HTERT RPE-1 (cell line): ENCODE results near the gene SCCPDH.
"Not testable (repeated sequence)": the region's sequence is repeated elsewhere in the genome, so short reads cannot be mapped to it uniquely, and the experiment has no call there.

Experiments used
- in situ Hi-C: fragments of 300-500 bp; cut with MboI; formaldehyde crosslinking; loops from 4 replicates; pipeline ENCODE4 v1.14.3; 2020; ENCODE audit warnings: low sequenced_read_pairs

The SCCPDH gene

GRCh38 chr1:246703581-246703980 lies 20.6 kb upstream of the SCCPDH start:
- in situ Hi-C loops, result no loop called here

- in situ Hi-C loops, result no loop called here
Observed at GRCh38 chr1:246705368-246705767, 18.8 kb upstream of the SCCPDH start.

- in situ Hi-C loops, result no loop called here
Observed at GRCh38 chr1:246708166-246708565, 16.0 kb upstream of the SCCPDH start.

- in situ Hi-C loops, result no loop called here
Observed at GRCh38 chr1:246709196-246709595, 15.0 kb upstream of the SCCPDH start.

- in situ Hi-C loops, result no loop called here
Observed at GRCh38 chr1:246709835-246710234, 14.4 kb upstream of the SCCPDH start.

- in situ Hi-C loops, result no loop called here
Observed at GRCh38 chr1:246711548-246712003, 12.6 kb upstream of the SCCPDH start.

- in situ Hi-C loops, result not testable (repeated sequence)
Observed at GRCh38 chr1:246712428-246712827, 11.8 kb upstream of the SCCPDH start.

- in situ Hi-C loops, result not testable (repeated sequence)
Observed at GRCh38 chr1:246719361-246719760, 4.8 kb upstream of the SCCPDH start.

- in situ Hi-C loops, result not testable (repeated sequence)
Observed at GRCh38 chr1:246720814-246721213, 3.4 kb upstream of the SCCPDH start.

- in situ Hi-C loops, result no loop called here
Observed at GRCh38 chr1:246722720-246723119, 1.5 kb upstream of the SCCPDH start.

- in situ Hi-C loops, result no loop called here
Observed at GRCh38 chr1:246724731-246725095, 504 bp downstream of the SCCPDH start.

- in situ Hi-C loops, result no loop called here
Observed at GRCh38 chr1:246725191-246725590, 982 bp downstream of the SCCPDH start.

- in situ Hi-C loops, result no loop called here
Observed at GRCh38 chr1:246726255-246726679, 2.1 kb downstream of the SCCPDH start.

- in situ Hi-C loops, result no loop called here
Observed at GRCh38 chr1:246726881-246727280, 2.7 kb downstream of the SCCPDH start.

GRCh38 chr1:246727594-246727993 lies 3.4 kb downstream of the SCCPDH start:
- in situ Hi-C loops, result no loop called here

- in situ Hi-C loops, result no loop called here
Observed at GRCh38 chr1:246728311-246728710, 4.1 kb downstream of the SCCPDH start.

- in situ Hi-C loops, result not testable (repeated sequence)
Observed at GRCh38 chr1:246729040-246729439, 4.8 kb downstream of the SCCPDH start.

- in situ Hi-C loops, result no loop called here
Observed at GRCh38 chr1:246730839-246731238, 6.6 kb downstream of the SCCPDH start.

GRCh38 chr1:246731873-246732272 lies 7.7 kb downstream of the SCCPDH start:
- in situ Hi-C loops, result not testable (repeated sequence)

GRCh38 chr1:246733704-246734103 lies 9.5 kb downstream of the SCCPDH start:
- in situ Hi-C loops, result no loop called here

GRCh38 chr1:246734866-246735265 lies 10.7 kb downstream of the SCCPDH start:
- in situ Hi-C loops, result no loop called here

GRCh38 chr1:246735735-246736134 lies 11.5 kb downstream of the SCCPDH start:
- in situ Hi-C loops, result no loop called here

- in situ Hi-C loops, result no loop called here
Observed at GRCh38 chr1:246742396-246742795, 18.2 kb downstream of the SCCPDH start.

GRCh38 chr1:246746155-246746554 lies 21.9 kb downstream of the SCCPDH start:
- in situ Hi-C loops, result not testable (repeated sequence)
